ENCODE data around the gene ZNF780B.
"Not testable (repeated sequence)": the region's sequence is repeated elsewhere in the genome, so short reads cannot be mapped to it uniquely, and the experiment has no call there.

ZNF780B gene

DNA sequence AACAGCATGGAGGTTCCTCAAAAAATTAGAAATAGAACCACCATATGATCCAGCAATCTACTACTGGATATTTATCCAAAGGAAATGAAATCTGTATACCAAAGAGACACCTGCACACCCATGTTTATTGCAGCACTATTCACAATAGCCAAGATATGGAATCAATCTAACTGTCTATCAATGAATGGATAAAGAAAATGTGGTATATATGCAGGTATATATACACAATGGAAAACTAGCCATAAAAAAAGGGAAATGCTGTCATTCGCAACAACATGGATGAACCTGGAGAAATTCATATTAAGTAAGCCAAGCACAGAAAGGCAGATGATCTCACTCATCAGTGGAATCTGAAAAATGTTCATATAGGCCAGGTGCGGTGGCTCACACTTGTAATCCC is 2.5 kb downstream of the ZNF780B start:
- no peak for ATAC-seq
- TF ChIP-seq, protein P1, sequence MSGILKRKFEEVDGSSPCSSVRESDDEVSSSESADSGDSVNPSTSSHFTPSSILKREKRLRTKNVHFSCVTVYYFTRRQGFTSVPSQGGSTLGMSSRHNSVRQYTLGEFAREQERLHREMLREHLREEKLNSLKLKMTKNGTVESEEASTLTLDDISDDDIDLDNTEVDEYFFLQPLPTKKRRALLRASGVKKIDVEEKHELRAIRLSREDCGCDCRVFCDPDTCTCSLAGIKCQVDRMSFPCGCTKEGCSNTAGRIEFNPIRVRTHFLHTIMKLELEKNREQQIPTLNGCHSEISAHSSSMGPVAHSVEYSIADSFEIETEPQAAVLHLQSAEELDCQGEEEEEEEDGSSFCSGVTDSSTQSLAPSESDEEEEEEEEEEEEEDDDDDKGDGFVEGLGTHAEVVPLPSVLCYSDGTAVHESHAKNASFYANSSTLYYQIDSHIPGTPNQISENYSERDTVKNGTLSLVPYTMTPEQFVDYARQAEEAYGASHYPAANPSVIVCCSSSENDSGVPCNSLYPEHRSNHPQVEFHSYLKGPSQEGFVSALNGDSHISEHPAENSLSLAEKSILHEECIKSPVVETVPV (CRISPR knock-in tag; IDR thresholded peaks at IDR 0.05), result no peak
- TF ChIP-seq, protein P2, sequence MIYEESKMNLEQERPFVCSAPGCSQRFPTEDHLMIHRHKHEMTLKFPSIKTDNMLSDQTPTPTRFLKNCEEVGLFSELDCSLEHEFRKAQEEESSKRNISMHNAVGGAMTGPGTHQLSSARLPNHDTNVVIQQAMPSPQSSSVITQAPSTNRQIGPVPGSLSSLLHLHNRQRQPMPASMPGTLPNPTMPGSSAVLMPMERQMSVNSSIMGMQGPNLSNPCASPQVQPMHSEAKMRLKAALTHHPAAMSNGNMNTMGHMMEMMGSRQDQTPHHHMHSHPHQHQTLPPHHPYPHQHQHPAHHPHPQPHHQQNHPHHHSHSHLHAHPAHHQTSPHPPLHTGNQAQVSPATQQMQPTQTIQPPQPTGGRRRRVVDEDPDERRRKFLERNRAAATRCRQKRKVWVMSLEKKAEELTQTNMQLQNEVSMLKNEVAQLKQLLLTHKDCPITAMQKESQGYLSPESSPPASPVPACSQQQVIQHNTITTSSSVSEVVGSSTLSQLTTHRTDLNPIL (CRISPR knock-in tag; IDR thresholded peaks at IDR 0.05; ENCODE audit: low read depth), result no peak
- no peak for TF ChIP-seq ZFP30 (CRISPR knock-in tag; IDR thresholded peaks at IDR 0.05)

DNA sequence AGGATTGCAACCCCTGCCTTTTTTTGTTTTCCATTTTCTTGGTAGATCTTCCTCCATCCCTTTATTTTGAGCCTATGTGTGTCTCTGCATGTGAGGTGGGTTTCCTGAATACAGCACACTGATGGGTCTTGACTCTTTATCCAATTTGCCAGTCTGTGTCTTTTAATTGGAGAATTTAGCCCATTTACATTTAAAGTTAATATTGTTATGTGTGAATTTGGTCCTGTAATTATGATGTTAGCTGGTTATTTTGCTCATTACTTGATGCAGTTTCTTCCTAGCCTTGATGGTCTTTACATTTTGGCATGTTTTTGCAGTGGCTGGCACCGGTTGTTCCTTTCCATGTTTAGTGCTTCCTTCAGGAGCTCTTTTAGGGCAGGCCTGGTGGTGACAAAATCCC is 14.3 kb downstream of the ZNF780B start:
- ATAC-seq, result not testable (repeated sequence)

DNA sequence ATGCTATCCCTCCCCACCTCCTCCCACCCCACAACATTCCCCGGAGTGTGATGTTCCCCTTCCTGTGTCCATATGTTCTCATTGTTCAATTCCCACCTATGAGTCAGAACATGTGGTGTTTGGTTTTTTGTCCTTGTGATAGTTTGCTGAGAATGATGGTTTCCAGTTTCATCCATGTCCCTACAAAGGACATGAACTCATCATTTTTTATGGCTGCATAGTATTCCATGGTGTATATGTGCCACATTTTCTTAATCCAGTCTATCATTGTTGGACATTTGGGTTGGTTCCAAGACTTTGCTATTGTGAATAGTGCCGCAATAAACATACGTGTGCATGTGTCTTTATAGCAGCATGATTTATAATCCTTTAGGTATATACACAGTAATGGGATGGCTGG is 18.0 kb downstream of the ZNF780B start:
- ATAC-seq, result not testable (repeated sequence)

DNA sequence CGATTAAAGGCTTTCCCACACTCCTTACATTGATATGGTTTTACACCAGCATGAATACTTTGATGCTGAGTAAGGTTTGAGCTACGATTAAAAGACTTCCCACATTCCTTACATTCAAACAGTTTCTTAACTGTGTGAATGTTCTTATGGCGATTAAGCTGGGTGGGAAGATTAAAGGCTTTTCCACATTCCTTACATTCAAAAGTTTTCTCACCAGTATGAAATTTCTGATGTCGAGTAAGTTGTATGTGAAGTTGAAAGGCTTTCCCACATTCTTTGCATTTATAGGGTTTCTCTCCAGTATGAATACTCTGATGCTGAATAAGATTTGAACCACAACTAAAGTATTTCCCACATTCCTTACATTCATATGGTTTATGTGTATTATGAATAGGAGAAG is 20.0 kb downstream of the ZNF780B start:
- TF ChIP-seq, protein P3, sequence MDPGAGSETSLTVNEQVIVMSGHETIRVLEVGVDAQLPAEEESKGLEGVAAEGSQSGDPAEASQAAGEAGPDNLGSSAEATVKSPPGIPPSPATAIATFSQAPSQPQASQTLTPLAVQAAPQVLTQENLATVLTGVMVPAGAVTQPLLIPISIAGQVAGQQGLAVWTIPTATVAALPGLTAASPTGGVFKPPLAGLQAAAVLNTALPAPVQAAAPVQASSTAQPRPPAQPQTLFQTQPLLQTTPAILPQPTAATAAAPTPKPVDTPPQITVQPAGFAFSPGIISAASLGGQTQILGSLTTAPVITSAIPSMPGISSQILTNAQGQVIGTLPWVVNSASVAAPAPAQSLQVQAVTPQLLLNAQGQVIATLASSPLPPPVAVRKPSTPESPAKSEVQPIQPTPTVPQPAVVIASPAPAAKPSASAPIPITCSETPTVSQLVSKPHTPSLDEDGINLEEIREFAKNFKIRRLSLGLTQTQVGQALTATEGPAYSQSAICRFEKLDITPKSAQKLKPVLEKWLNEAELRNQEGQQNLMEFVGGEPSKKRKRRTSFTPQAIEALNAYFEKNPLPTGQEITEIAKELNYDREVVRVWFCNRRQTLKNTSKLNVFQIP (CRISPR knock-in tag; IDR thresholded peaks at IDR 0.05; ENCODE audit: borderline replicate concordance, low read depth), result no peak
- no peak for TF ChIP-seq ZNF8 (CRISPR knock-in tag; IDR thresholded peaks at IDR 0.05)
- ATAC-seq, result no peak

DNA sequence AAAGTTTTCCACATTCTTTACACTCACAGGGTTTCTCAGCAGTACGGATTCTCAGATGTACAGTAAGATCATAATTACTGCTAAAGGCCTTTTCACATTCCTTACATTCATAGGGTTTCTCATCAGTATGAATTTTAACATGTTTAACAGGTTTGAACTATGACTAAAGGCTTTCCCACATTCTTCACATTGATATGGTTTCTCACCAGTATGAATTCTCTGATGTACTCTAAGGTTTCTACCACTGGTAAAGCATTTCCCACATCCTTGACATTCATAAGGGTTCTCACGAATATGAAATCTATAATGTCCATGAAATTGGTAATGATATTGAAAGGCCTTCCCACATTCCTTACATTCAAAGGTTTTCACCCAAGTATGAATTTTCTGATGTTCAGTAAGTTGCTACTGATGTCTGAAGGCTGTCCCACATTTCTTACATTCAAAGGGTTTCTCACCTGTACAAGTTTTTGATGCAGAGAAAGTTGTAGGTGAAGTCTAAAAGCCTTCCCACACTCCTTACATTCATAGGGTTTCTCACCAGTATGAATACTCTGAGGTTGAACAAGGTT is 22.0 kb downstream of the ZNF780B start:
- no peak for ATAC-seq
- TF ChIP-seq RARB (CRISPR knock-in tag; IDR thresholded peaks at IDR 0.05) (no peak), TOX (CRISPR knock-in tag; IDR thresholded peaks at IDR 0.05; ENCODE audit: borderline replicate concordance) (no peak), ARNTL (CRISPR knock-in tag; IDR thresholded peaks at IDR 0.05; ENCODE audit: borderline replicate concordance, low read depth) (no peak), ZNF565 (CRISPR knock-in tag; conservative IDR thresholded peaks at IDR 0.05; ENCODE audit: low read depth) (no peak), ISL1 (CRISPR knock-in tag; IDR thresholded peaks at IDR 0.05) (no peak), TCF4 (CRISPR knock-in tag; IDR thresholded peaks at IDR 0.05; ENCODE audit: borderline replicate concordance) (no peak), ZNF8 (CRISPR knock-in tag; IDR thresholded peaks at IDR 0.05) (no peak), BACH2 (CRISPR knock-in tag; IDR thresholded peaks at IDR 0.05; ENCODE audit: borderline replicate concordance) (no peak)
- TF ChIP-seq, protein P2 (CRISPR knock-in tag; IDR thresholded peaks at IDR 0.05; ENCODE audit: low read depth), result no peak

DNA sequence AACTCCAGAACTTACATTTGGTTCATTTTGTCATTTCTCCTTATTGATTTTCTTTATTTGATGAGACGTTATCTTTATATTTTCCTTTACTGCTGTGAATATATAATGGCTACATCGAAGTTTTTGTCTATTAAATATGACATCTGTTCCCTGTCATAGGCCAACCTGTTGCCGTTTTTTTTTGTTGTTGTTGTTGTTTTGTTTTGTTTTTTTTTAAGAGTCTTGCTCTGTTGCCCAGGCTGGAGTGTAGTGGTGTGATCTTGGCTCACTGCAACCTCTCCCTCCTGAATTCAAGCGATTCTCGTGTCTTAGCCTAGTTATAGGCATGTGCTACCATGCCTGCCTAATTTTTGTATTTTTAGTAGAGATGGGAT is 29.4 kb downstream of the ZNF780B start:
- no peak for ATAC-seq

More for the DNA sequence above, 29.4 kb downstream of the ZNF780B start:
- no peak for TF ChIP-seq CSDC2 (CRISPR knock-in tag; IDR thresholded peaks at IDR 0.05)
- TF ChIP-seq ZNF70 (CRISPR knock-in tag; IDR thresholded peaks at IDR 0.05), result no peak
- no peak for TF ChIP-seq SNAI2 (CRISPR knock-in tag; IDR thresholded peaks at IDR 0.05)
- TF ChIP-seq ZFP30 (CRISPR knock-in tag; IDR thresholded peaks at IDR 0.05), result no peak
- TF ChIP-seq, protein P4, sequence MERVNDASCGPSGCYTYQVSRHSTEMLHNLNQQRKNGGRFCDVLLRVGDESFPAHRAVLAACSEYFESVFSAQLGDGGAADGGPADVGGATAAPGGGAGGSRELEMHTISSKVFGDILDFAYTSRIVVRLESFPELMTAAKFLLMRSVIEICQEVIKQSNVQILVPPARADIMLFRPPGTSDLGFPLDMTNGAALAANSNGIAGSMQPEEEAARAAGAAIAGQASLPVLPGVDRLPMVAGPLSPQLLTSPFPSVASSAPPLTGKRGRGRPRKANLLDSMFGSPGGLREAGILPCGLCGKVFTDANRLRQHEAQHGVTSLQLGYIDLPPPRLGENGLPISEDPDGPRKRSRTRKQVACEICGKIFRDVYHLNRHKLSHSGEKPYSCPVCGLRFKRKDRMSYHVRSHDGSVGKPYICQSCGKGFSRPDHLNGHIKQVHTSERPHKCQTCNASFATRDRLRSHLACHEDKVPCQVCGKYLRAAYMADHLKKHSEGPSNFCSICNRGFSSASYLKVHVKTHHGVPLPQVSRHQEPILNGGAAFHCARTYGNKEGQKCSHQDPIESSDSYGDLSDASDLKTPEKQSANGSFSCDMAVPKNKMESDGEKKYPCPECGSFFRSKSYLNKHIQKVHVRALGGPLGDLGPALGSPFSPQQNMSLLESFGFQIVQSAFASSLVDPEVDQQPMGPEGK (CRISPR knock-in tag; IDR thresholded peaks at IDR 0.05; ENCODE audit: borderline replicate concordance), result no peak
- TF ChIP-seq ESRRG (CRISPR knock-in tag; IDR thresholded peaks at IDR 0.05), result no peak
- no peak for TF ChIP-seq ARNTL (CRISPR knock-in tag; IDR thresholded peaks at IDR 0.05; ENCODE audit: borderline replicate concordance, low read depth)
- TF ChIP-seq, protein P1 (CRISPR knock-in tag; IDR thresholded peaks at IDR 0.05), result no peak
- no peak for TF ChIP-seq TCF4 (CRISPR knock-in tag; IDR thresholded peaks at IDR 0.05; ENCODE audit: borderline replicate concordance)
- no peak for TF ChIP-seq OSR1 (CRISPR knock-in tag; IDR thresholded peaks at IDR 0.05)
- TF ChIP-seq PPARA (CRISPR knock-in tag; IDR thresholded peaks at IDR 0.05; ENCODE audit: borderline replicate concordance), result no peak
- TF ChIP-seq ISL1 (CRISPR knock-in tag; IDR thresholded peaks at IDR 0.05), result no peak
